NCI-H2029 treated with DMSO at 0.1 percent for 48 hours (cell line): ENCODE data around the gene HSPG2.
A peak's percentile ranks its signal among the peaks of the same experiment; 100 is the strongest.

Source experiments
- DNase-seq: peaks from one replicate; lab custom pipeline; 2025; lab: John Stamatoyannopoulos, UW

HSPG2 gene

GRCh38 chr1:21879928-21880618 lies 57.0 kb downstream of the HSPG2 start:
- no peak for DNase-seq

DNA sequence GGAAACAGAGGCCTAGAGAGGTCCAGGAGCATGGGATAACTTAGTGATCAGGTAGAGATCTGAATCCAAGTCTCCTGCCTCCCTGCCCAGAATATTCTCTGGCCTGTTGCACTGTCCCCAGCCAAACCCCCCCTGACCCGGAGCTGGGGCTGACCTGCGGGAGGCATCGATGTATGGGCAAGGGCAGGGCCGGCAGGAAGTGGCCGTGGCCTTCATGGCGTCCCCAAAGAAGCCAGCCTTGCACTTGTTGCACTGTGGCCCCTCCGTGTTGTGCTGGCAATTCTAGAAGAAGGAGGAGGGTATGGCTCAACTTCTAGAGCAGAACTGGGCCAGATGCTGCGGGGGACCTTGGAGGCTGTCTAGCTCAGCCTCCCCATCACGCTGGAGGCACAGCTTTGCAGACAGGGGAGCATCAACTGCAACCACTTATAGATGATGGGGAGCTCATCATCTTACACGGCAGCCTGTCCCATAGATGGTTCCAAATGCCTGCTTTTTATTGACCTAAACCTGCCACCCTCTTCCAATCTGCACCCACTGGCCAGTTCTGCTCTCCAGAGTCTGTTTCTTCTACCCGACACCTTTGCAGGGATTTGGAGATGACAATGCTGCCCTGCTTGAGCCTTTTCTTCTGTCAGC lies 58.2 kb downstream of the HSPG2 start:
- DNase-seq: no peak

- no peak for DNase-seq
Measured at GRCh38 chr1:21878009-21878773, 58.9 kb downstream of the HSPG2 start.

GRCh38 chr1:21876267-21876666 lies 60.8 kb downstream of the HSPG2 start:
- DNase-seq: no peak

DNA sequence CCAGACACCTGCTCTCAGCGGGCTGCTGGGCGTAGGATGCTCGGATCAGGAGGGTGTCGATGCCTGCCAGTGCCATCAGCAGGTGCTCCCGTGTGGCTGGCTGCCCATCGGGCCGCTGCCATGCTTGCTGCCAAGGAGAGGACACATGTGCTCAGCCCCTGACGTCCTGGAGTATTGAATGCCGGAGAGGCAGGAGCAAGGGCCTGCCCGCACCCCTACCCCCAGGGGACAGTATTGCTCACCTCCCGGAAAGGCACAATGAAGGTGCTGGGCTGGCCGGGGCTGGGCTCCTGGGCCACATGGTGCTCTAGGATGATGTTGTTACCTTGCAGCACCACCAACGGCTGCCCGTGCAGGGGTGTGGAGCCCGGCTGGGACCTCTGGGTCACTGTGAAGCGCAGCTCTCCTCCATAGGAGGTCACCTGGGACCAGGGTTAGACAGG lies 61.5 kb downstream of the HSPG2 start:
- peak; percentile 23 for DNase-seq

- DNase-seq: no peak
Measured at GRCh38 chr1:21874778-21875547, 62.1 kb downstream of the HSPG2 start.

GRCh38 chr1:21874328-21874727 lies 62.8 kb downstream of the HSPG2 start:
- DNase-seq: no peak

- no peak for DNase-seq
Measured at GRCh38 chr1:21873761-21874160, 63.3 kb downstream of the HSPG2 start.

GRCh38 chr1:21873174-21873573 lies 63.9 kb downstream of the HSPG2 start:
- DNase-seq: no peak

GRCh38 chr1:21872445-21873079 lies 64.5 kb downstream of the HSPG2 start:
- DNase-seq: no peak

GRCh38 chr1:21871943-21872342 lies 65.2 kb downstream of the HSPG2 start:
- DNase-seq: no peak

DNA sequence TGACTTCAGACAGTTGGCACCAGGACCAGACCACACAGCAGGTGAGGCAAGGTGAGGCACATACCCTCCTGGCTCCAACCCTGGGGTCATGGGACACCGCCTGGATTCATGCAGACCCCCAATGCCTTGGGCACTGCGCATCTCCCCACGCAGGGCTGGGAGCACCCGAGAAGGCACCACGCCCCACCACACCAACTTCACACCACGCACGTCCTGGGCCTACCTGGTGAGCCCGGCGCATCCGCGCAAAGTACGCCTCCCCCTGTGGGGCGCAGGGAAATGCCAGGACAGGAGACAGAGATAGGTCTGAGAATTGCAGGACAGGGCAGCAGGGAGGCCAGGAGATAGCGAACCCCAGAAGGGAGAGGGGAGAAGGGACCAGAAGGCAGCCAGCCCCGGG lies 66.5 kb downstream of the HSPG2 start:
- DNase-seq: no peak

GRCh38 chr1:21869620-21870121 lies 67.4 kb downstream of the HSPG2 start:
- peak; percentile 55 for DNase-seq

GRCh38 chr1:21868941-21869454 lies 68.1 kb downstream of the HSPG2 start:
- peak; percentile 40 for DNase-seq

DNA sequence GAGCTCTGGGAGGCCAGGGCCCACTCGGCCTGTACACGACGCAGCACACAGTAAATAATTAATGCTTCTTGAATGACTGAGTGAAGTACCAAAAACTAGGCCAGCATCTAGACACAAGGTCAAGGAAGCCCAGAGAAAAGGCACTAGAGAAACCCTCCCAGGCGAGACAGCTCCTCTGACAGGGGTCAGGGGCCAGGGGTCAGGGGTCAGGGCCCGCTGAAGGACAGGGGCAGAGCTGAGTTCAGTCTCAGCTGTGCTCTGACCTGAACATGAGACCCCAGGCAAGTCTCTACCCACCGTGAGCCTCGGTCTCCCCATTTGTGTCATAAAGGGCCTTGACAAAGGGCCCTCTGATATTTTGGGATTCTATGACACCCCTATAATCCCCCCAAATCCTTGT lies 68.6 kb downstream of the HSPG2 start:
- no peak for DNase-seq

- DNase-seq: peak; percentile 27
Measured at GRCh38 chr1:21867451-21867996, 69.6 kb downstream of the HSPG2 start.

GRCh38 chr1:21866707-21867043 lies 70.4 kb downstream of the HSPG2 start:
- DNase-seq: no peak

GRCh38 chr1:21865943-21866706 lies 71.0 kb downstream of the HSPG2 start:
- DNase-seq: no peak

DNA sequence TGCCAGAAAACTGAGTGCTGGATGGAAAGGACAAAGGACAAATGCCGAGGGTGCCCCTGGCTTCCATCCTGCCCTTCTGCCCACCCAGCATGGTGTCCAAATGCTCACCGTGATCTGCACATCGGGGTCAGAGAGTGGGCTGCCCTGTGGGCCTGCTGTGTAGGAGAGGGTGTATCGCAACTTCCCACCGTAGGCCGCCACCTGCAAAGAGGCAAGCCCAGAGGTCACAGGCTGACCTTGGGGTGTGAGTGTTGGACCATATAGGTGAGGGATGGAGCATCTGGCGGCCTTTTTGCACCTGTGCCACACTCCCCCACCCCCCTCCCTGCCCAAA lies 71.5 kb downstream of the HSPG2 start:
- no peak for DNase-seq

- no peak for DNase-seq
Measured at GRCh38 chr1:21864730-21865129, 72.4 kb downstream of the HSPG2 start.

DNA sequence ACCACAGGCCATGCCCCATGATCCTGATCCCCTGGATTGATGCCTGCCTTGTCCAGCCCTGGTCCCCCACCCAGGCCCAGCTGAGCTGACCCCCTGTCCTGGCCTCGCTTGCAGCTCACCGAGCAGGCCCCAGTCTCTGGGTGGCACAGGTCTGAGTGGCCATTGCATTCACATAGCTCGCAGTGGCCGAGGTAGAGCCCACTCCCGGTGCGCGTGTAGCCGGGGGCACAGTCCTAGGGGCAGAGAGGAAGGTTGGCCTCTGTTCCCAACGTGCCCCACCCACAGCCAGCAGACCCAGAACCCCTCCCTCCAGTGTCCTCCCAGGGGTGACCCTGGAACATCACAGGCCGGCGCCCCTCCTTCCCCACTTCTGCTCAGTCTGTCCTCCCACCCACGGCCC lies 73.1 kb downstream of the HSPG2 start:
- DNase-seq: no peak
